H1 (cell line): ENCODE results near the gene EPN2. TPM values are rescaled to one million over a fixed set of nuclear protein-coding genes. Genes with fewer than 3 reads are reported as not detected.

Experiments
- CTCF ChIA-PET: fragments of 300-600 bp; sonication (Branson Sonifier 250); formaldehyde crosslinking; loops from one replicate; lab custom pipeline; 2021; ENCODE audit not compliant: partially characterized antibody; lab: Charles Lee
- POLR2A ChIA-PET: fragments of 300-600 bp; sonication (Branson Sonifier 250); formaldehyde crosslinking; loops from one replicate; lab custom pipeline; 2021; ENCODE audit warnings: inconsistent platforms; ENCODE audit not compliant: partially characterized antibody; lab: Charles Lee
- DNase-seq, 2 experiments: peaks; one replicate each; pipeline versions ENCODE4 v3.0.0 to v3.0.0-alpha.2; 2010 to 2022; ENCODE audit warnings: low spot score in 2 of 2, low read depth in 1 of 2, mixed read lengths in 1 of 2
- FAIRE-seq: peaks from 2 replicates; lab custom pipeline; 2011; peaks lifted over from hg19 to GRCh38; lab: Jason Lieb, UNC
- H2AFZ ChIP-seq: 2 replicates; pipeline ENCODE4 v1.8.1; 2012; ENCODE audit warnings: low read length, inconsistent platforms
- H2AK5ac ChIP-seq: 2 replicates; pipeline ENCODE4 v1.6.1; 2013; ENCODE audit warnings: low read depth, low read length
- H2BK120ac ChIP-seq: replicated peaks from 2 replicates; pipeline ENCODE3; 2013; ENCODE audit warnings: low read depth, low read length, inconsistent platforms
- H2BK12ac ChIP-seq: 2 replicates; pipeline ENCODE4 v1.6.1; 2013; ENCODE audit warnings: low read depth, low read length
- H2BK15ac ChIP-seq: 2 replicates; pipeline ENCODE4 v1.6.1; 2013; ENCODE audit warnings: low read length
- H2BK20ac ChIP-seq: 2 replicates; pipeline ENCODE4 v1.6.1; 2013; ENCODE audit warnings: low read length
- H2BK5ac ChIP-seq: 2 replicates; pipeline ENCODE4 v1.6.1; 2013; ENCODE audit warnings: low read depth, low read length
- H3K14ac ChIP-seq: 2 replicates; pipeline ENCODE4 v1.6.1; 2013; ENCODE audit warnings: inconsistent platforms; ENCODE audit not compliant: insufficient read length
- H3K18ac ChIP-seq: 2 replicates; pipeline ENCODE4 v1.6.1; 2013; ENCODE audit warnings: low read length; ENCODE audit errors: extremely low read depth
- H3K23ac ChIP-seq: 2 replicates; pipeline ENCODE4 v1.6.1; 2013; ENCODE audit warnings: inconsistent platforms; ENCODE audit not compliant: insufficient read length
- H3K23me2 ChIP-seq: 2 replicates; pipeline ENCODE4 v1.6.1; 2013; ENCODE audit warnings: low read depth, low read length
- H3K27ac ChIP-seq: 2 replicates; pipeline ENCODE4 v1.6.1; 2011; ENCODE audit warnings: low read depth, low read length, inconsistent platforms
- H3K27me3 ChIP-seq, 4 experiments: replicated peaks in 1 of 4; 1 replicate in 1 of 4; 2 replicates in 3 of 4; pipeline versions ENCODE4 v1.6.1 to v1.8.1; 2011 to 2013; ENCODE audit warnings: low read length in 3 of 4, mild to moderate bottlenecking in 3 of 4, inconsistent platforms in 2 of 4, mixed read lengths in 2 of 4, moderate library complexity in 1 of 4; ENCODE audit not compliant: control insufficient read depth in 3 of 4, insufficient read depth in 3 of 4; ENCODE audit errors: extremely low read depth in 1 of 4
- H3K36me3 ChIP-seq, 4 experiments: 2 replicates each; pipeline versions ENCODE4 v1.6.1 to v1.8.1; 2011 to 2013; ENCODE audit warnings: mild to moderate bottlenecking in 4 of 4, low read length in 3 of 4, moderate library complexity in 2 of 4, control low read depth in 1 of 4, inconsistent platforms in 1 of 4; ENCODE audit not compliant: insufficient read depth in 4 of 4, control insufficient read depth in 2 of 4
- H3K4ac ChIP-seq: replicated peaks from 2 replicates; pipeline ENCODE3; 2013; ENCODE audit warnings: low read length, low read depth, mixed read lengths, inconsistent platforms; ENCODE audit not compliant: insufficient read length
- H3K4me1 ChIP-seq, 4 experiments: replicated peaks in 1 of 4; 1 replicate in 1 of 4; 2 replicates in 3 of 4; pipeline versions ENCODE4 v1.6.1 to v1.8.1; 2011 to 2013; ENCODE audit warnings: low read length in 3 of 4, inconsistent platforms in 2 of 4, mixed read lengths in 1 of 4; ENCODE audit not compliant: insufficient read depth in 4 of 4, control insufficient read depth in 3 of 4
- H3K4me2 ChIP-seq, 2 experiments: 2 replicates each; pipeline versions ENCODE4 v1.6.1 to v1.8.1; 2011 to 2013; ENCODE audit warnings: low read depth in 2 of 2, low read length in 2 of 2, control low read depth in 1 of 2, inconsistent platforms in 1 of 2, mild to moderate bottlenecking in 1 of 2; ENCODE audit not compliant: insufficient read depth in 1 of 2
- H3K4me3 ChIP-seq, 4 experiments: fragments of 200-600, 300-600 bp in 1 of 4; sonication (generic), shearing (Covaris generic), sonication (Bioruptor Twin) in 1 of 4; 2 replicates each; pipeline versions ENCODE4 v1.5.1 to v1.8.1; 2011 to 2016; ENCODE audit warnings: low read length in 4 of 4, low read depth in 3 of 4, control low read depth in 2 of 4, inconsistent platforms in 2 of 4, mild to moderate bottlenecking in 2 of 4, mixed read lengths in 1 of 4, moderate library complexity in 1 of 4; ENCODE audit not compliant: insufficient read depth in 2 of 4; ENCODE audit errors: extremely low read depth in 1 of 4
- H3K56ac ChIP-seq: replicated peaks from 2 replicates; pipeline ENCODE3; 2013; ENCODE audit warnings: low read depth, mild to moderate bottlenecking, mixed read lengths, low read length, inconsistent platforms; ENCODE audit not compliant: insufficient read length
- H3K79me1 ChIP-seq: 2 replicates; pipeline ENCODE4 v1.6.1; 2013; ENCODE audit warnings: low read depth, low read length, control low read depth
- H3K79me2 ChIP-seq, 2 experiments: 2 replicates each; pipeline versions ENCODE4 v1.6.1 to v1.8.1; 2012 to 2013; ENCODE audit warnings: low read length in 2 of 2, mild to moderate bottlenecking in 2 of 2, inconsistent platforms in 1 of 2; ENCODE audit not compliant: insufficient read depth in 2 of 2, control insufficient read depth in 1 of 2
- H3K9ac ChIP-seq, 4 experiments: replicated peaks in 1 of 4; 1 replicate in 1 of 4; 2 replicates in 3 of 4; pipeline versions ENCODE4 v1.6.1 to v1.8.1; 2011 to 2013; ENCODE audit warnings: low read depth in 3 of 4, low read length in 3 of 4, control low read depth in 2 of 4, mild to moderate bottlenecking in 2 of 4, moderate library complexity in 2 of 4, inconsistent platforms in 1 of 4; ENCODE audit errors: extremely low read depth in 1 of 4
- H3K9me3 ChIP-seq, 2 experiments: 2 replicates each; pipeline versions ENCODE4 v1.6.1 to v1.8.1; 2012 to 2013; ENCODE audit warnings: mild to moderate bottlenecking in 2 of 2, moderate library complexity in 2 of 2, control low read depth in 1 of 2, inconsistent platforms in 1 of 2, low read depth in 1 of 2, low read length in 1 of 2, mixed read lengths in 1 of 2; ENCODE audit not compliant: insufficient read depth in 2 of 2
- H4K20me1 ChIP-seq, 2 experiments: replicated peaks in 1 of 2; 2 replicates each; pipeline versions ENCODE3 to v1.8.1; 2011 to 2013; ENCODE audit warnings: inconsistent platforms in 2 of 2, low read length in 2 of 2, mild to moderate bottlenecking in 1 of 2; ENCODE audit not compliant: insufficient read depth in 2 of 2, control insufficient read depth in 1 of 2
- H4K5ac ChIP-seq: 2 replicates; pipeline ENCODE4 v1.6.1; 2013; ENCODE audit warnings: low read length, low read depth, mixed read lengths, inconsistent platforms; ENCODE audit not compliant: insufficient read length
- H4K8ac ChIP-seq: 2 replicates; pipeline ENCODE4 v1.8.0; 2013; ENCODE audit warnings: mild to moderate bottlenecking, moderate library complexity, low read length, inconsistent platforms; ENCODE audit not compliant: insufficient read depth; ENCODE audit errors: extremely low read depth
- H4K91ac ChIP-seq: replicated peaks from 2 replicates; pipeline ENCODE3; 2013; ENCODE audit warnings: low read length, mixed read lengths, inconsistent platforms; ENCODE audit not compliant: insufficient read length
- CTCF ChIP-seq, 3 experiments: IDR thresholded peaks; 1 replicate in 2 of 3; 2 replicates in 1 of 3; pipeline versions ENCODE4 v1.5.1 to v1.6.1; 2011; ENCODE audit warnings: low read length in 3 of 3, mild to moderate bottlenecking in 3 of 3, inconsistent platforms in 2 of 3, low read depth in 1 of 3, moderate library complexity in 1 of 3; ENCODE audit not compliant: insufficient read depth in 1 of 3; ENCODE audit errors: control extremely low read depth in 1 of 3
- USF2 ChIP-seq: IDR thresholded peaks from 2 replicates; pipeline ENCODE4 v1.6.1; 2011; ENCODE audit warnings: low read length, improper control_type of control experiment
- YY1 ChIP-seq: IDR thresholded peaks from 2 replicates; pipeline ENCODE4 v1.6.1; 2011; ENCODE audit warnings: low read depth, mild to moderate bottlenecking, low read length
- ZNF274 ChIP-seq: IDR thresholded peaks from 2 replicates; pipeline ENCODE4 v1.7.0; 2012; ENCODE audit warnings: low read length, borderline replicate concordance; ENCODE audit errors: extremely low read depth
- WGBS, 2 experiments: shearing (Covaris generic) in 1 of 2; methylation state at CpG; one replicate each; pipeline versions ENCODE4 v1.1.6 to v1.1.7; 2013 to 2015; ENCODE audit warnings: low lambda C conversion rate in 2 of 2, mixed read lengths in 2 of 2, inconsistent platforms in 1 of 2, low coverage in 1 of 2, missing lambda C conversion rate in 1 of 2; ENCODE audit not compliant: insufficient replicate concordance in 2 of 2, insufficient coverage in 1 of 2, insufficient read length in 1 of 2; ENCODE audit errors: extremely low coverage in 1 of 2, missing lambda C conversion rate in 1 of 2; 5-methylcytosine and 5-hydroxymethylcytosine counted together
- polyA plus RNA-seq, 7 experiments: library from polyadenylated mRNA; depleted of rRNA in 3 of 7; stranded (reverse) in 5 of 7; unstranded in 2 of 7; fragments of >200 nt in 5 of 7; fragments of 200-250 nt in 2 of 7; gene quantifications; 1 replicate in 5 of 7; 2 replicates in 1 of 7; 4 replicates in 1 of 7; pipeline versions ENCODE4 v1.2.1 to v1.2.3, GENCODE V29; 2011 to 2013; ENCODE audit warnings: missing spikeins in 2 of 7, mixed read lengths in 2 of 7
- total RNA-seq: library from RNA; stranded (reverse); fragmentation: NEBNext Ultra II Directional; extraction: Animal tissue kit (Norgen Biotek cat#: 25700); gene quantifications from 2 replicates; pipeline ENCODE4 v1.2.1, GENCODE V29; 2021

EPN2 gene
- total and polyA plus RNA-seq, 2 of the 8 experiments (the other 6 are each of a cell fraction or from before 2014, with no cell fraction given): 28.7 to 55.8 TPM

- no peaks in the 10 kb centered on the region for H3K23me2 ChIP-seq
- no peak overlapping the region for H2AK5ac ChIP-seq
- no peak overlapping the region for H2BK5ac ChIP-seq
- no peak overlapping the region for H4K91ac ChIP-seq
- H3K79me2 ChIP-seq: peaks cover 0 to 81% of the 10 kb centered on the region in 2 experiments
- 90% methylated on average over 7 of the region's 7 CpGs; no CpG with 5 or more reads in 1 of the 2 experiments for WGBS, 2 experiments
- H2AFZ ChIP-seq: no peak overlapping the region
- DNase-seq (no peak), FAIRE-seq (no peak)
- H4K8ac ChIP-seq: no peak overlapping the region
- peaks cover 0 to 6% (median under 1%) of the 10 kb centered on the region in 4 experiments; a peak in 4 of 7 replicates for H3K4me1 ChIP-seq
- H3K18ac ChIP-seq: no peak overlapping the region
- no peak overlapping the region for H2BK15ac ChIP-seq
- H3K23ac ChIP-seq: no peak overlapping the region
- H3K36me3 ChIP-seq: no peaks in the 10 kb centered on the region; a peak in 1 of 8 replicates
- CTCF ChIA-PET: interaction anchor here (1.1 to 3.2 kb wide), 3 partner anchors 12 to 62 kb away, joined by 3 to 11 read pairs (median 5); no protein-coding TSS in a partner anchor
- H3K4me3 ChIP-seq: no peak overlapping the region
- H3K9me3 ChIP-seq: no peaks in the 10 kb centered on the region
- H4K5ac ChIP-seq: no peak overlapping the region
- H3K4ac ChIP-seq: no peak overlapping the region
- no peak overlapping the region for H3K56ac ChIP-seq
- POLR2A ChIA-PET: interaction anchor here (0.7 kb wide), 1 partner anchor 13 kb away, joined by 3 read pairs; no protein-coding TSS in a partner anchor
- H2BK12ac ChIP-seq: no peak overlapping the region
- H3K14ac ChIP-seq: no peak overlapping the region
- H2BK120ac ChIP-seq: no peak overlapping the region
- H3K4me2 ChIP-seq: no peak overlapping the region
- no peak overlapping the region for H3K9ac ChIP-seq
- H3K27ac ChIP-seq: no peak overlapping the region
- H4K20me1 ChIP-seq: peaks cover 19 to 40% of the 10 kb centered on the region in 2 experiments
- peaks cover 22% of the 10 kb centered on the region for H3K79me1 ChIP-seq
- no peak overlapping the region for H2BK20ac ChIP-seq
- H3K27me3 ChIP-seq: no peaks in the 10 kb centered on the region
- no peak for TF ChIP-seq ZNF274
- TF ChIP-seq CTCF (IDR thresholded peaks at IDR 0.05; ENCODE audit: control extremely low read depth in 1 of 3, insufficient read depth in 1 of 3, low read depth in 1 of 3, low read length in 3 of 3): peak in 1 of 3 experiments; percentile 21; a peak in 1 of 4 replicates
- TF ChIP-seq USF2: no peak
- TF ChIP-seq YY1: no peak
Measured at GRCh38 chr17:19260958-19261357, 23.8 kb downstream of the EPN2 start.
